C4-2B (cell line): ENCODE data around the gene GPD2.

ENCODE experiments used
- CTCF ChIP-seq: fragments of 450-650 bp; conservative IDR thresholded peaks from 2 replicates; pipeline ENCODE4 v1.5.1; 2017; ENCODE audit warnings: mild to moderate bottlenecking
- ZFX ChIP-seq: fragments of 450-650 bp; IDR thresholded peaks from 2 replicates; pipeline ENCODE4 v1.6.1; 2017

GRCh38 chr2:156436497-156437085, 412 bp downstream of the GPD2 start:
- TF ChIP-seq CTCF: no peak
- no peak for TF ChIP-seq ZFX
